ENCODE measurements around the gene C10orf71. TPM values are rescaled to one million over a fixed set of nuclear protein-coding genes. Genes with fewer than 3 reads are reported as not detected.
A peak's percentile ranks its signal among the peaks of the same experiment; 100 is the strongest.

Gene C10orf71
- total and polyA plus RNA-seq, 12 donors: 0.08 to 0.10 TPM; not detected in 10

DNA sequence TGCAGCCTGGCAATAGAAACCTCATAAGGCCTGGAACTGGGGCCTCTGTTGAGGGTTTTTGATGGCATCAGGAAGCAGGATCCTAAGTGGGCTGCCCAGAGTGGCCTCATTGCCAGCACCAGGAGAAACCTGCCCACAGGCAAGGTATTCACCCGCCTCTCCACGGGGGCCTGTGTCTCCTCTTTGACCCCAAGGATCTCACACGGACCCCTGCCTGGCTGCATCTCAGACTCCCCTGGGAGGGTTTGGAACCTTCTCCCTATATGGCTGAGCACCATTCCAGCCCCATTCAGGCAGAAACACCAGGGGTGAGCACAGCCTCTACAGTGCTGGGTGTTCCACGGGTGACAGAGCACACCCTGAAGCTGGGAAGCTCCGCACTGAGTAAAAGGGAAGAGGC is 14.6 kb upstream of the C10orf71 start:
- intact Hi-C loops (cut with DNase I): no loop called here
- Histone ChIP-seq H3K4me1 (replicated peaks in 1 of 2) (no peaks in the 10 kb centered on the region), H3K27me3 (no peaks in the 10 kb centered on the region), H3K9me3 (replicated peaks in 1 of 3) (no peaks in the 10 kb centered on the region), H3K36me3 (replicated peaks in 1 of 2) (no peaks in the 10 kb centered on the region), H3K27ac (no peak overlapping the region), H3K4me3 (no peak overlapping the region)
- WGBS, 4 donors: 81 to 87% (median 85%) methylated on average over 3 to 5 of the region's 5 CpGs
- TF ChIP-seq CTCF (IDR thresholded peaks at IDR 0.05) (no peak), POLR2A (IDR thresholded peaks at IDR 0.05) (no peak)
- no peak for DNase-seq

DNA sequence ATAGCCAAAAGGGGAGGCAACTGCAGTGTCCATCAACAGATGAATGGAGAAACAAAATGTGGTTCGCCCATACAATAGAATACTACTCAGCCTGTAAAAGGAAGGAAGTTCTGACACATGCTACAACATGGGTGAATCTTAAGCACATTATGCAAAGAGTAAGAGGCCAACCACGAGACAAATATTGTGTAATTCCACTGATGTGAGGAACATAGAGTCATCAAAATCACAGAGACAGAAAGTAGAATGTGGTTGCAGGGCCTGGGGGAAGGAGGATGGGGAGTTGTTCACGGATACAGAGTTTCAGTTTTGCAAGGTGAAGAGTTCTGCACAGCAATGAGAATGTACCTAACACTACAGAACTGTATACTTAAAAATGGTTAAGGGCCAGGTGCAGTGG is 13.7 kb upstream of the C10orf71 start:
- no peak overlapping the region for H3K4me3 ChIP-seq
- intact Hi-C loops (cut with DNase I): no loop called here
- H3K27me3 ChIP-seq: no peaks in the 10 kb centered on the region
- no peaks in the 10 kb centered on the region for H3K4me1 ChIP-seq (replicated peaks in 1 of 2)
- peak overlapping the region in 1 of 5 donors; percentile 40 for H3K27ac ChIP-seq
- H3K36me3 ChIP-seq (replicated peaks in 1 of 2): no peaks in the 10 kb centered on the region
- 63 to 73% (median 70%) methylated on average over 3 of the region's 3 CpGs for WGBS, 4 donors
- TF ChIP-seq CTCF (IDR thresholded peaks at IDR 0.05): no peak
- TF ChIP-seq POLR2A (IDR thresholded peaks at IDR 0.05): no peak
- peak in 3 of 7 donors; percentile 8 to 29 (median 25) for DNase-seq
- no peaks in the 10 kb centered on the region for H3K9me3 ChIP-seq (replicated peaks in 1 of 3)

DNA sequence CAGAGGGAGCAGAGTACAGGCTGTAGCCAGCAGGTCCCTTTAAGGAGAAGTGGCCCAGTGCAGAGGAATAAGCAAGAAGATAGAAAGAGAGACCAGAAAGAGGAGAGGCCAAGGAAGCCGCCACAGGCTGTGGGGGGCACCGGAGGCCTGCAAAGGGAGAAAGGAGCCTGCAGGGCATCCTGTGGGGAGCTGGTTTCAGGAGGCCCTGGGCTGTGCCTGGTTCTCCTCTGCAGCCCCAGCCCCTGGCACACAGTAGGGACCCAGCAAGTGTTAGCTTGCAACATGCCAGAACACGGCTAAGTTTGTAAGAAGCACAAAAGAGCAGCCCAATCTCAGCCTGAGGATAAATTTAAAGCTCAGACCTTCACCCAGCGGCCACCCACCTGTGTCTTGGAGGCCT is 12.3 kb upstream of the C10orf71 start:
- no peaks in the 10 kb centered on the region for H3K4me1 ChIP-seq (replicated peaks in 1 of 2)
- H3K27me3 ChIP-seq: no peaks in the 10 kb centered on the region
- no peak for TF ChIP-seq CTCF (IDR thresholded peaks at IDR 0.05)
- TF ChIP-seq POLR2A (IDR thresholded peaks at IDR 0.05): no peak
- no peaks in the 10 kb centered on the region for H3K9me3 ChIP-seq (replicated peaks in 1 of 3)
- H3K27ac ChIP-seq: no peak overlapping the region
- peak in 1 of 7 donors; percentile 5 for DNase-seq
- intact Hi-C loops (cut with DNase I): no loop called here
- no peaks in the 10 kb centered on the region for H3K36me3 ChIP-seq (replicated peaks in 1 of 2)
- 75 to 90% (median 85%) methylated on average over 4 of the region's 4 CpGs for WGBS, 4 donors
- no peak overlapping the region for H3K4me3 ChIP-seq

DNA sequence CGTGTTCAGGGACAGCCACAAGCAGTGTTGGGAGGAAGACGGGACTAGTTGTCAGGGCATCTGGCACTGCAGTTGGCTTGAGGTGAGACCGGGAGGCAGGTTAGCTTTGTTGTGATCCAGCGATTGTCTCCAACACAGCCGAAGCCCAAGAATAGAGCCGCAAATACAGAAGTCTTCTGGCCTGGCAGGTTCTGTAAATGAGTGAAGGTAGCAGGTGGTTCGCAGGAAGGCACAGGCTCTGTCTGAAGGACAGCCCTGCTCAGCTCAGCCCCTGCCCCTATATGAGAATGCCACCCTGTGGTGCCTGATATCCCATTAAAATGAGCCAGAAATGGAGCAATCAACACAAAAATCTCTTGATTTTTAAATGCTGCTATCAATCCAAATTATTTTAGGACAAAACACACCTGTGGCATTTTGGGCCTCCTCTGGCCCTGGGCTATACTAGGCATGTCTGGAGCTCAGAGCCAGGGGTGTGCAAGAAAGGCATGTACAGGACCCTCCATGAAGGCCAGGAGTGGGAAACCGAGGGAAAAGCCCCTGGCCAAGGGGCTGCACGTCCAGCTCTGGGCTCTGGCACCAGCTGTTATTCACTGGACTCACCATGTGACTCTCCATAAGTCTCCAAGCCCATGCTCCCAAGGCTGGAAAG is 11.2 kb upstream of the C10orf71 start:
- no peaks in the 10 kb centered on the region for H3K9me3 ChIP-seq (replicated peaks in 1 of 3)
- no peak for TF ChIP-seq POLR2A (IDR thresholded peaks at IDR 0.05)
- TF ChIP-seq CTCF (IDR thresholded peaks at IDR 0.05): no peak
- DNase-seq: peak in 2 of 7 donors; percentile 4 to 42

More for the DNA sequence above, 11.2 kb upstream of the C10orf71 start:
- intact Hi-C loops (cut with DNase I): no loop called here
- no peaks in the 10 kb centered on the region for H3K4me1 ChIP-seq (replicated peaks in 1 of 2)
- no peak overlapping the region for H3K27ac ChIP-seq
- no peaks in the 10 kb centered on the region for H3K36me3 ChIP-seq (replicated peaks in 1 of 2)
- H3K4me3 ChIP-seq: no peak overlapping the region
- no peaks in the 10 kb centered on the region for H3K27me3 ChIP-seq
- 88 to 92% (median 90%) methylated on average over 7 to 9 of the region's 9 CpGs for WGBS, 4 donors
